GM13977 (cell line): ENCODE measurements around the gene BBS7.

Source experiments
- DNase-seq: peaks from one replicate; pipeline ENCODE4 v3.0.0; 2012; ENCODE audit warnings: low spot score
- in situ Hi-C: fragments of 300-500 bp; cut with MboI; formaldehyde crosslinking; loops from one replicate; pipeline ENCODE4 v1.12.0; 2022; ENCODE audit warnings: low sequenced_read_pairs, low pct_unique_long_range_greater_than_20kb, mixed read lengths, inconsistent platforms; ENCODE audit not compliant: unreplicated experiment
- TF ChIP-seq, protein P1 (sequence below): IDR thresholded peaks from 2 replicates; pipeline ENCODE4 v1.5.1; 2012; ENCODE audit warnings: mild to moderate bottlenecking, control low read depth; ENCODE audit not compliant: insufficient read depth; ENCODE audit errors: extremely low read depth, missing control alignments

The BBS7 gene

DNA sequence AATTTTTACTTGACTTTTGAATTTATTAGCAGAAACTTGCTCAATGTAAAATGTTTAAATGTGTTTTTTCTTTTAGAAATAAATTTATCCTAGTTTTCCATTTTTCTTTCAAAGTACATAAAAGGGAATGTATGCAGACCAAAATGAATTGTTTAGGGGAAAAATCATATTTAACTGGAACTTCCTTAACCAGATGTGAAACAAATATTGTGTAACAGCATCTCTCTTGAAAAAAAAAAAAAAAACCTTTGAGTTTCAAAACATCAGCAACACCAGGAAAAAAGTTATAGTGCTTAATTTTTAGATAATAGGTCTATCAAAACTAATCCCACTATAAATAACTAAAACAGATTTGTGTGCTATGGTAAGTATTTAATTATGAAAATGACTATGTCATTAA lies 32.1 kb downstream of the BBS7 start:
- in situ Hi-C loops, result no loop called here
- TF ChIP-seq, protein P1, sequence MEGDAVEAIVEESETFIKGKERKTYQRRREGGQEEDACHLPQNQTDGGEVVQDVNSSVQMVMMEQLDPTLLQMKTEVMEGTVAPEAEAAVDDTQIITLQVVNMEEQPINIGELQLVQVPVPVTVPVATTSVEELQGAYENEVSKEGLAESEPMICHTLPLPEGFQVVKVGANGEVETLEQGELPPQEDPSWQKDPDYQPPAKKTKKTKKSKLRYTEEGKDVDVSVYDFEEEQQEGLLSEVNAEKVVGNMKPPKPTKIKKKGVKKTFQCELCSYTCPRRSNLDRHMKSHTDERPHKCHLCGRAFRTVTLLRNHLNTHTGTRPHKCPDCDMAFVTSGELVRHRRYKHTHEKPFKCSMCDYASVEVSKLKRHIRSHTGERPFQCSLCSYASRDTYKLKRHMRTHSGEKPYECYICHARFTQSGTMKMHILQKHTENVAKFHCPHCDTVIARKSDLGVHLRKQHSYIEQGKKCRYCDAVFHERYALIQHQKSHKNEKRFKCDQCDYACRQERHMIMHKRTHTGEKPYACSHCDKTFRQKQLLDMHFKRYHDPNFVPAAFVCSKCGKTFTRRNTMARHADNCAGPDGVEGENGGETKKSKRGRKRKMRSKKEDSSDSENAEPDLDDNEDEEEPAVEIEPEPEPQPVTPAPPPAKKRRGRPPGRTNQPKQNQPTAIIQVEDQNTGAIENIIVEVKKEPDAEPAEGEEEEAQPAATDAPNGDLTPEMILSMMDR, result no peak

DNA sequence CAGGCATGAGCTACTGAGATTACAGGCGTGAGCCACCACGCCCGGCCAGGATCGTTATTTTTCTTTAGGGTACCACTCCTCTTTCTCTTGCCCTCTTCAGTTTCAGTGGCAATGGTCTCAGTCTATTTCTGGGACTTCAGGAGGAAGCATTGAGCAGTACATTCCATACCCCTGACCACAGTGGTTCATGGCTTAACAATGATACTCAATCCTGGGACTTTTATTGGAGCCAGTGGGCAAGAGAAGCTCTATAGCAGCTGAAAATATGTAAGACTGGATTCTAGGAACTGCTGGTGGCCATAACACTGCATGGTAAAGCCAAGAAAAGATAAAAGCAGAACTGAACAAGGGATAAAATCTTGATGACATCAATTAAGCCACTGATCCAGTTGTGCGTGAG lies 40.8 kb downstream of the BBS7 start:
- no peak for DNase-seq
- TF ChIP-seq, protein P1, result no peak
- in situ Hi-C loops, result no loop called here

More for the DNA sequence above, 32.1 kb downstream of the BBS7 start:
- no peak for DNase-seq

DNA sequence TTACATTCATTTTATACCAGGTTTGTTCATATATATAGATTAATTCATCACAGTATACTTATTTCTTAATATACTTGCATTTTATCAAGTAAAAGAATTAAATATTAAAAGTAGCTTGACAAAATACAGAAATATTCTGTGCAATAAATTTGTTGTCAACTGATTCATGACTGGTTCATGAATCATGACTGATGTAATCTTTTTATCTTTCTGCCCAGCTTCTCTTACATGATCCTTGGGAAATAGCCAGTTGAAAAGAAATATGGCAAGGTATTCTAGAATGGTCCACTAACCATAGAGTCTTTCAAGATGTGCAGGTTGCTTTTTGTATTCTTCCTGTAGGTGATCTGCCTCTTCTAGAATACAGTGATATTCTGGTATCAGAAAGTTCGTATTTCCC lies 42.4 kb downstream of the BBS7 start:
- TF ChIP-seq, protein P1, result no peak
- no peak for DNase-seq
- in situ Hi-C loops, result no loop called here

DNA sequence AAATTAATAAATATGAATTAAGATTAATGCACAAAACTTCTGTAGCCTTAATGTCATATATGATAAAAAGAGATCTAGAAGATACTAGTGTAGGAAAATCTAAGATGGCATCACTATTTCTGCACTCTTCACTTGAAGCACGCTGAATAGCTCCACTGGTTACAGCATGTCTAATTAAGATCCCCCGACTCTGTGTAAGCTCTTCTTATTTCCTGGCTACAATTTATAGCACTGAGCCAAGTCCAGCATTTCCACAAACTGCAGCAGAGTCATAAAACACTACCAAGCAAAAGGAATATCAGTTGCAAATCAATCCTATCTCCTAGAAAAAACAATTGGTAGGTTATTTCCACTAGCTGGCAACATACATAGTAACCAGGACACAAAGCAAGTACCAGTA lies 45.3 kb downstream of the BBS7 start:
- TF ChIP-seq, protein P1, result no peak
- in situ Hi-C loops, result no loop called here
- DNase-seq, result no peak

DNA sequence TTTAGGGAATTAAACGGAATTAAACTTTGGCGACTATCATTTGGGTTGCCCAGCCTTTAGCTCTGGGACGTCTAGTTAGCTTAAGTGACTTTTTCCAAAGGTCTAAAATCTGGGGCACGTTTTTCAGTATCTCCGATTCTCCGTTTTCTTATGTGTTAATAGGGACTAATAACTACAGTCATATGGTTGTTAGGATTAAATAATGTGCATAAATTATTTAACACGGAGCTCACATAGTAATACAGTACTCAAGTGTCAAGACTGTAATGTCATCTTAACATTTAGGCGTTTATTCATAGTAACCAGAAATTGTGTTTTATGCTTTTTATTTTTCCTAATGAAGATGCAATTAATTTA lies 46.1 kb downstream of the BBS7 start:
- TF ChIP-seq, protein P1, result no peak
- DNase-seq, result no peak
- in situ Hi-C loops, result no loop called here

DNA sequence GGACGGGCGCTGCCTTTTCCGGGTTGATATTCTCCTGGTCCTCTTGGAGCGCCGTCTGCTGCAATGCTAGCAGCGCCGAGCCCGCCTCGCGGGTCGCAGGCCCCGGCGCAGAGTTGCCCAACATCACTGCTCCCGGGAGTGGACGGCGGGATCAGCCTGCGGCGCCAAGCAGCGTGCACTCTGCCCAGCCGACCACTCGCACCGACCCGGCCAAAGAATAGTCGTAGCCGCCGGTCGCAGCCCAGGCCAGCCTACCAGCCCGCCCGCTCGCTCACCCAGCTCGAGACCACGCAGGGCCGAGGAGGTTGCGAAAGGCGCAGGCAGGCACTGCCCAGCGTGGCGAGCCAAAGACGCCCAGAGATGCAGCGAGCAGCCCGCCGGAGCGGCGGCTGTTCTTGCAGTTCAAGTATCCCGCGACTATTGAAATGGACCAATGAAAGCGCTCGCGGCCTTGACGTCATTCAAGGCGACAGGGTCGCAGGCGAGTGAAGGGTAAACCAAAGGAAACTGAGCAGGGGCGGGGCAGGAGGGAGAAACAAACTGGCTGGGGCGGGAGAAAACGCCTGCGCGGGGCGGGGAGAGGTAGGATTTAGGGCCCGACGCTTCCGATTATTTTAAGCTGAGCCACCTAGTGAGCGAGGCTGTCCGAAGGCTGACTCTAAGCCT lies 46.6 kb downstream of the BBS7 start, which contains the start of gene CCNA2:
Gene CCNA2 (minus strand): TSS at position 379 of the 666 bp plus-strand sequence. CDS start 255 bp downstream, at position 124.
- in situ Hi-C loops, result no loop called here
- TF ChIP-seq, protein P1, result no peak
- DNase-seq, result peak; percentile 96
